Motor neuron (in vitro differentiated cells): ENCODE data around the gene FAM228B. TPM values are rescaled to one million over a fixed set of nuclear protein-coding genes. Genes with fewer than 3 reads are reported as not detected.

Experiments
- ATAC-seq, 8 experiments: fragments of 200-7000 bp; cut with Tn5 transposase; replicated peaks in 6 of 8; 2 replicates each; pipeline ENCODE4 v1.8.0; 2021; ENCODE audit warnings: mild to moderate bottlenecking in 8 of 8, moderate library complexity in 8 of 8
- H3K27ac ChIP-seq, 2 donors: fragments of 250-450 bp; sonication (Bioruptor Pico); 2 replicates each; pipeline ENCODE4 v1.9.0; 2021; ENCODE audit warnings: antibody characterized with exemption in 2 of 2, mild to moderate bottlenecking in 2 of 2, moderate library complexity in 1 of 2
- H3K4me1 ChIP-seq, 2 donors: fragments of 250-450 bp; sonication (Bioruptor Pico); replicated peaks in 1 of 2; 2 replicates each; pipeline ENCODE4 v1.6.1; 2021; ENCODE audit warnings: antibody characterized with exemption in 2 of 2, mild to moderate bottlenecking in 2 of 2, moderate library complexity in 1 of 2
- H3K4me3 ChIP-seq, 5 donors: fragments of 250-450 bp; sonication (Bioruptor Pico); 2 replicates each; pipeline ENCODE4 v1.9.0; 2021; ENCODE audit warnings: antibody characterized with exemption in 5 of 5, mild to moderate bottlenecking in 5 of 5, moderate library complexity in 4 of 5
- WGBS, 10 experiments: fragments of 450-650 bp; shearing (Covaris generic); methylation state at CpG; one replicate each; pipeline ENCODE4 v1.0.0; 2022; 5-methylcytosine and 5-hydroxymethylcytosine counted together
- in situ Hi-C, 9 experiments: fragments of 400-800 bp; cut with MboI; loops; one replicate each; pipeline ENCODE4 v1.15.0; 2021; ENCODE audit warnings: low sequenced_read_pairs in 9 of 9, low pct_unique_long_range_greater_than_20kb in 2 of 9; ENCODE audit not compliant: unreplicated experiment in 9 of 9
- total RNA-seq, 8 experiments: library from RNA; unstranded; fragments of 300-600 nt; gene quantifications; 2 replicates each; pipeline versions ENCODE4 v1.2.3 to v1.2.4, GENCODE V29; 2022

FAM228B gene
- total RNA-seq = 10 to 100 TPM in 6 of 8 experiments, 1 to 10 TPM in 2; 5.7 to 50.3 (median 31.5) TPM

- in situ Hi-C loops = loop anchor here in 1 of 9 experiments (25.0 kb wide), 1 partner anchor 239 kb away; the partner anchor contains the start of gene ITSN2
- Histone ChIP-seq H3K4me1 (peaks cover 8 to 9% of the 10 kb centered on the region in 2 donors), H3K4me3 (peak within 1 kb of the TSS; percentile 61 to 89 (median 73)), H3K27ac (peak within 1 kb of the TSS; percentile 91 to 93)
- ATAC-seq = peak; percentile 88 to 96 (median 95)
- WGBS, 10 experiments = 0 to 4% (median 0%) methylated on average over 2 to 13 of the region's 103 CpGs; no CpG with 5 or more reads in 7 of the 10 experiments
Observed at GRCh38 chr2:24123195-24123921, at the start of gene FAM228B, which contains the start of gene PFN4. Gene FAM228B (plus strand): TSS chr2:24123469. CDS start chr2:24124362, 893 bp downstream. Gene PFN4 (minus strand): TSS chr2:24123334. CDS start chr2:24122535, 799 bp downstream.

GRCh38 chr2:24073816-24074215, 49.5 kb upstream of the FAM228B start:
- Histone ChIP-seq H3K4me1 (peaks cover 12 to 15% of the 10 kb centered on the region in 2 donors), H3K4me3 (no peak overlapping the region), H3K27ac (no peak overlapping the region)
- no peak for ATAC-seq
- WGBS, 10 experiments = 75 to 100% (median 93%) methylated on average over 4 to 6 of the region's 6 CpGs
- in situ Hi-C loops = loop anchor here in 2 of 9 experiments (10.0 to 25.0 kb wide), 2 partner anchors 137 to 249 kb away; partner anchors contain the start of genes ATAD2B (in 1 of the 2) and UBXN2A (in 1 of the 2)

GRCh38 chr2:24075259-24075658, 48.0 kb upstream of the FAM228B start:
- Histone ChIP-seq H3K4me3 (peak overlapping the region; percentile 57 to 86 (median 77)), H3K27ac (no peak overlapping the region), H3K4me1 (peaks cover 12 to 15% of the 10 kb centered on the region in 2 donors)
- in situ Hi-C loops = loop anchor here in 2 of 9 experiments (10.0 to 25.0 kb wide), 3 partner anchors 112 to 312 kb away; partner anchors contain the start of gene FAM228A (in 1 of the 2)
- WGBS, 10 experiments = 24 to 100% (median 50%) methylated on average over 2 to 5 of the region's 5 CpGs; no CpG with 5 or more reads in 1 of the 10 experiments
- ATAC-seq = no peak

- ATAC-seq = peak; percentile 87 to 95 (median 95)
- WGBS, 10 experiments = 0 to 10% (median 2%) methylated on average over 1 to 21 of the region's 64 CpGs; no CpG with 5 or more reads in 5 of the 10 experiments
- Histone ChIP-seq H3K4me3 (peak within 1 kb of the TSS; percentile 57 to 86 (median 77)), H3K4me1 (peaks cover 12 to 15% of the 10 kb centered on the region in 2 donors), H3K27ac (peak within 1 kb of the TSS; percentile 78 to 88)
- in situ Hi-C loops = loop anchor here in 2 of 9 experiments (10.0 to 25.0 kb wide), 3 partner anchors 111 to 311 kb away; partner anchors contain the start of gene FAM228A (in 1 of the 2)
Observed at GRCh38 chr2:24075915-24076848, 47.1 kb upstream of the FAM228B start, which contains the start of gene SF3B6. Gene SF3B6 (minus strand): TSS chr2:24076326. CDS start chr2:24076229, 97 bp downstream.

GRCh38 chr2:24076849-24077534, 46.3 kb upstream of the FAM228B start:
- peaks cover 12 to 15% of the 10 kb centered on the region in 2 donors for H3K4me1 ChIP-seq
- peak in 7 of 8 experiments; percentile 0 to 9 (median 5) for ATAC-seq
- H3K27ac ChIP-seq = peak overlapping the region; percentile 1 to 88
- WGBS, 10 experiments = 40% methylated on average over 2 of the region's 41 CpGs; no CpG with 5 or more reads in 9 of the 10 experiments
- H3K4me3 ChIP-seq = peak overlapping the region; percentile 57 to 86 (median 77)
- in situ Hi-C loops = loop anchor here in 2 of 9 experiments (10.0 to 25.0 kb wide), 3 partner anchors 110 to 310 kb away; partner anchors contain the start of gene FAM228A (in 1 of the 2)

- Histone ChIP-seq H3K4me3 (peak overlapping the region; percentile 57 to 86 (median 77)), H3K4me1 (peaks cover 12 to 15% of the 10 kb centered on the region in 2 donors), H3K27ac (peak overlapping the region; percentile 1 to 88)
- WGBS, 10 experiments = 19 to 80% (median 41%) methylated on average over 1 to 6 of the region's 9 CpGs; no CpG with 5 or more reads in 6 of the 10 experiments
- in situ Hi-C loops = loop anchor here in 2 of 9 experiments (10.0 to 25.0 kb wide), 3 partner anchors 110 to 310 kb away; partner anchors contain the start of gene FAM228A (in 1 of the 2)
- no peak for ATAC-seq
Observed at GRCh38 chr2:24077535-24077877, 45.8 kb upstream of the FAM228B start.

GRCh38 chr2:24077879-24078278, 45.4 kb upstream of the FAM228B start:
- Histone ChIP-seq H3K27ac (no peak overlapping the region), H3K4me3 (peak overlapping the region; percentile 57 to 86 (median 77)), H3K4me1 (peaks cover 12 to 15% of the 10 kb centered on the region in 2 donors)
- no peak for ATAC-seq
- WGBS, 10 experiments = 40 to 92% (median 85%) methylated on average over 1 to 2 of the region's 2 CpGs; no CpG with 5 or more reads in 4 of the 10 experiments
- in situ Hi-C loops = loop anchor here in 2 of 9 experiments (10.0 to 25.0 kb wide), 3 partner anchors 109 to 309 kb away; partner anchors contain the start of gene FAM228A (in 1 of the 2)

- in situ Hi-C loops = loop anchor here in 2 of 9 experiments (25.0 kb wide), 2 partner anchors 107 to 307 kb away; partner anchors contain the start of gene FAM228A (in 1 of the 2)
- H3K4me1 ChIP-seq = peaks cover 12 to 13% of the 10 kb centered on the region in 2 donors
- no peak overlapping the region for H3K4me3 ChIP-seq
- no peak overlapping the region for H3K27ac ChIP-seq
- no peak for ATAC-seq
- WGBS, 10 experiments = 0 to 100% (median 31%) methylated on average over 1 to 2 of the region's 2 CpGs; no CpG with 5 or more reads in 3 of the 10 experiments
Observed at GRCh38 chr2:24080701-24081100, 42.6 kb upstream of the FAM228B start.

- in situ Hi-C loops = loop anchor here in 2 of 9 experiments (25.0 kb wide), 2 partner anchors 104 to 304 kb away; partner anchors contain the start of gene FAM228A (in 1 of the 2)
Observed at GRCh38 chr2:24082787-24083566, 40.3 kb upstream of the FAM228B start.

GRCh38 chr2:24083567-24084385, 39.5 kb upstream of the FAM228B start:
- 0 to 23% (median 17%) methylated on average over 1 to 13 of the region's 30 CpGs; no CpG with 5 or more reads in 4 of the 10 experiments for WGBS, 10 experiments
- in situ Hi-C loops = loop anchor here in 2 of 9 experiments (25.0 kb wide), 2 partner anchors 104 to 304 kb away; partner anchors contain the start of gene FAM228A (in 1 of the 2)
- Histone ChIP-seq H3K4me1 (peaks cover 4 to 8% of the 10 kb centered on the region in 2 donors), H3K27ac (peak overlapping the region; percentile 67 to 89), H3K4me3 (peak overlapping the region; percentile 32 to 48 (median 45))
- ATAC-seq = peak; percentile 74 to 81 (median 79)

More at GRCh38 chr2:24082787-24083566, 40.3 kb upstream of the FAM228B start:
- no peak for ATAC-seq
- Histone ChIP-seq H3K4me1 (peaks cover 5 to 8% of the 10 kb centered on the region in 2 donors), H3K4me3 (peak overlapping the region in 4 of 5 donors; percentile 34 to 48 (median 46)), H3K27ac (peak overlapping the region; percentile 67 to 89)
- WGBS, 10 experiments = 62 to 100% (median 85%) methylated on average over 1 to 6 of the region's 8 CpGs; no CpG with 5 or more reads in 4 of the 10 experiments
